Ascending aorta (tissue), 2 donors: ENCODE data around the gene PPARGC1A. TPM values are rescaled to one million over a fixed set of nuclear protein-coding genes. Genes with fewer than 3 reads are reported as not detected.

Experiments
- DNase-seq, 2 donors: peaks; one replicate each; pipeline ENCODE4 v3.0.0-alpha.2; 2019; ENCODE audit warnings: low spot score in 2 of 2
- H3K27ac ChIP-seq, 2 donors: fragments of 200-600 bp; sonication (generic); one replicate each; pipeline ENCODE4 v1.5.1; 2016 to 2017; ENCODE audit warnings: mild to moderate bottlenecking in 1 of 2
- H3K27me3 ChIP-seq: fragments of 200-600 bp; sonication (generic); one replicate; pipeline ENCODE4 v1.5.1; 2017
- H3K36me3 ChIP-seq, 2 donors: fragments of 200-600 bp; sonication (generic); one replicate each; pipeline ENCODE4 v1.5.1; 2016
- H3K4me1 ChIP-seq, 2 donors: fragments of 200-600 bp; sonication (generic); one replicate each; pipeline ENCODE4 v1.5.1; 2016 to 2017; ENCODE audit warnings: mild to moderate bottlenecking in 1 of 2
- H3K4me3 ChIP-seq, 2 donors: fragments of 200-600 bp; sonication (generic); one replicate each; pipeline ENCODE4 v1.5.1; 2016 to 2017; ENCODE audit warnings: mild to moderate bottlenecking in 1 of 2
- H3K9me3 ChIP-seq, 2 donors: fragments of 200-600 bp; sonication (generic); one replicate each; pipeline ENCODE4 v1.5.1; 2016
- intact Hi-C: fragments of 100-400 bp; cut with DNase I; formaldehyde crosslinking; loops from one replicate; pipeline ENCODE4 v1.15.1; 2023
- total RNA-seq: library from RNA; depleted of rRNA; stranded (reverse); fragments of >200 nt; gene quantifications from one replicate; pipeline ENCODE4 v1.1.0, GENCODE V29; 2016
- TF ChIP-seq, protein P1 (sequence below), 3 experiments: fragments of 200-600 bp in 2 of 3; fragments of 450-650 bp in 1 of 3; sonication (generic) in 2 of 3; IDR thresholded peaks; one replicate each; pipeline ENCODE4 v1.5.1; 2016 to 2019; ENCODE audit warnings: antibody characterized with exemption in 3 of 3, mild to moderate bottlenecking in 1 of 3, moderate library complexity in 1 of 3

Gene PPARGC1A
- total RNA-seq, 1 donor from 2014 or later: 1.7 TPM

DNA sequence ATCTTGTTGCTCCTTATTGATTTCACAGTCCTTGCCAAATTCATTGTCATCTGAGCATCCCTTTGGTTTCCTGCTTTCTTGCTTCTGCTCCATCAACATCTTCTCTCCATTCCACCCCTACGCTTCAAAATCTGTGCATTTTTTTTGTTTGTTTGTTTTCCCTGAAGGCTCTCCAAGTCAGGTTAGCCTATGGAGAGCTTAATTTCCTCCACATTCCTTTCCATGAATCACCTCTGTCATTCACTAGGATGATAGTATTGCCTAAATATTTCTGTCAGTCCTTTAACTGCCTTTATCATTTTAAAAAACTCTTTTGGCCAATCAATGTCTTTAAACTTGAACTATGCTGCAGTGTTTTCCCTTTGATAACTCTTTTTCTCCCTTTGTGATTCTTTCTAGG is 67.7 kb downstream of the PPARGC1A start:
- Histone ChIP-seq H3K27me3 (no peaks in the 10 kb centered on the region), H3K4me1 (no peaks in the 10 kb centered on the region), H3K27ac (no peak overlapping the region), H3K9me3 (no peaks in the 10 kb centered on the region), H3K36me3 (no peaks in the 10 kb centered on the region), H3K4me3 (no peak overlapping the region)
- DNase-seq: no peak
- intact Hi-C loops: no loop called here
- TF ChIP-seq, protein P1, sequence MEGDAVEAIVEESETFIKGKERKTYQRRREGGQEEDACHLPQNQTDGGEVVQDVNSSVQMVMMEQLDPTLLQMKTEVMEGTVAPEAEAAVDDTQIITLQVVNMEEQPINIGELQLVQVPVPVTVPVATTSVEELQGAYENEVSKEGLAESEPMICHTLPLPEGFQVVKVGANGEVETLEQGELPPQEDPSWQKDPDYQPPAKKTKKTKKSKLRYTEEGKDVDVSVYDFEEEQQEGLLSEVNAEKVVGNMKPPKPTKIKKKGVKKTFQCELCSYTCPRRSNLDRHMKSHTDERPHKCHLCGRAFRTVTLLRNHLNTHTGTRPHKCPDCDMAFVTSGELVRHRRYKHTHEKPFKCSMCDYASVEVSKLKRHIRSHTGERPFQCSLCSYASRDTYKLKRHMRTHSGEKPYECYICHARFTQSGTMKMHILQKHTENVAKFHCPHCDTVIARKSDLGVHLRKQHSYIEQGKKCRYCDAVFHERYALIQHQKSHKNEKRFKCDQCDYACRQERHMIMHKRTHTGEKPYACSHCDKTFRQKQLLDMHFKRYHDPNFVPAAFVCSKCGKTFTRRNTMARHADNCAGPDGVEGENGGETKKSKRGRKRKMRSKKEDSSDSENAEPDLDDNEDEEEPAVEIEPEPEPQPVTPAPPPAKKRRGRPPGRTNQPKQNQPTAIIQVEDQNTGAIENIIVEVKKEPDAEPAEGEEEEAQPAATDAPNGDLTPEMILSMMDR (IDR thresholded peaks at IDR 0.05): no peak

DNA sequence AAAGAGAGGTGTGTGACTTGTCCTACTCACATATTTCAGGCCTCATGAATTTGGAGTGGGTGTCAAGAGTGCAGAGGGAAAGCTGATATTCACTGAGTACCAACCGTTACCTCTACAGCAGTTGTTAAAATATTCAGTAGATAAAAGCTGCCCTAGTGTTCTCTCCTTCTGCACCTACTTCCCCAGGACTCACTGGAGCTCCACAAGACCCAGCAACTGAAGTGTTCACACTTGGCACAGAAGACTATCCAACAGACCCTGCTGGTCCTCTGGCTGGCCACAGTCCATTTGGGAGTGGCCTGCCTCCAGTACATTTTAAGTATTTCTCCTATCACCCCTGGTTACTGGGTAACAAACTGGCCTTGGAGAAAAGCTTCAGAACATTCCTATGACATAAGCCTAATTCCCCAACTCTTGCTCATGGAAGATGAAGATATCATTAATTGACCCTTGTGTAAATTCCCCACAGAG is 70.8 kb downstream of the PPARGC1A start:
- Histone ChIP-seq H3K27me3 (no peaks in the 10 kb centered on the region), H3K9me3 (no peaks in the 10 kb centered on the region), H3K4me3 (no peak overlapping the region), H3K36me3 (no peaks in the 10 kb centered on the region), H3K27ac (no peak overlapping the region), H3K4me1 (no peaks in the 10 kb centered on the region)
- intact Hi-C loops: no loop called here
- TF ChIP-seq, protein P1 (IDR thresholded peaks at IDR 0.05): no peak
- no peak for DNase-seq

DNA sequence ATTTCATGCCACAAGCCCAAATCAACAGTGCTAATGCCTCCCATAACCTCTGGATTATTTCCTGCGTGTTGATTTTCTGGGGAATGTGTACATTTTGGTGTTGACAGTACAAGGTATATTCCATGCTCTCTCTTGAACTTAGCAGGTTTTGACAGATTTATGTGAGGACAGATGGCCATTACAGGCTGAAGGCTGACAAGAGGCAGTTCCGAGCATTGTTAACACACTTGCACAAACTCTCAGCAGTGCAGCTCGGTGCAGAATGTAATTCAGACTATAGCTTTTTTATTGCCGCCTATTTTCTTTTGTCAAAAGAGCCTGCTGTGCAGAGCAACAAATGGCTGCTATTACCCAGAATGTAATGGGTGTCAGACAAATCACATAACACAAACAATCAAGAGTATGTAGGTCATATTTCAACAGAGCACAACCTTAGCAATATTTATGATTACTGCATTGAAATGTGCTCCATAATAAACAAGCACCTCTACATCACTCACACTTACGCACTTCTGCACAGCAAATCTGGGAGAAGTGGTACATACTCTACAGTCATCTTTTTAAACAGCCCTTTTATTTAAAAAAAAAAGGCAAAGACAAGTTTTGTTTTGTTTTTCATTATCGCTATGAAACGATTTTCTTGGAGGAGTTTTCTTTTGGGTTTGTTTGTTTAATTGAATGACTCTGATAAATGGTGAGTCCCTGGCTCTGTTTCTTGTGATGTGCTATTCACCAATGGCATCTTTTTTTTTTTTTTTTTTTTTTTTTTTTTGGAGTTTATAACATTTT is 71.6 kb downstream of the PPARGC1A start:
- no peak for DNase-seq
- H3K9me3 ChIP-seq: no peaks in the 10 kb centered on the region
- no peak overlapping the region for H3K4me3 ChIP-seq
- H3K27me3 ChIP-seq: no peaks in the 10 kb centered on the region
- TF ChIP-seq, protein P1 (IDR thresholded peaks at IDR 0.05): no peak
- H3K4me1 ChIP-seq: no peaks in the 10 kb centered on the region
- no peak overlapping the region for H3K27ac ChIP-seq
- intact Hi-C loops: no loop called here
- H3K36me3 ChIP-seq: no peaks in the 10 kb centered on the region

DNA sequence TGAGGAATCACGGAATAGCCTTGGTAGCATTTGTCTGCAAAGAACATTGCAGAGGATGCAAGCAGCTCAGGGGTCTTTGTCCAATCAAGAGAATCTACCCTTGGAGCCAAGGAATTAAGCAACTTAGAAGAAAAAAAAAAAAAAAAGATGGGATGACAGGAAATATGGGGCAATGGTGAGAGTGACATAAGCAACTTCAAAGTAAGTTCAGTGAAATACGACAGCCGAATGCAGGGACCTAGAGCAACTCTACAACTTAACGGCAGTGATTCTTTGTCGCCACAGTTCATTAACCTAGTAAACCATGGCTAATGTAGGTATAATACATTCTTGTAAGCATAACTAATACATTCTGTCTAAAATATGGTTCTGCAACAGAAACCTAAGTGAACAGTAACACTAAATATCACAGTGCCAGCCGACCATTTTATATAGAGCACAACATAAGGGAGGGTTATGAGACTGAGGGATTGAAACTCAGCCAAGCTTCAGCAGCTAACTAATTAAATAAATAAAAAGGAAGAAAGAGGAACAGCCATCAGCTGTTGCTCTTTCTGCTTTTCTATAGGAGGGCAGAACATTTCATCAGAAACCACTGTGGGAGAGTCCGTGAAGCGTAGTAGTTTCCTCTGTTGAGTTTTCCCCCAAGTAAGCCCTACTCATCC is 74.7 kb downstream of the PPARGC1A start:
- no peak overlapping the region for H3K4me3 ChIP-seq

DNA sequence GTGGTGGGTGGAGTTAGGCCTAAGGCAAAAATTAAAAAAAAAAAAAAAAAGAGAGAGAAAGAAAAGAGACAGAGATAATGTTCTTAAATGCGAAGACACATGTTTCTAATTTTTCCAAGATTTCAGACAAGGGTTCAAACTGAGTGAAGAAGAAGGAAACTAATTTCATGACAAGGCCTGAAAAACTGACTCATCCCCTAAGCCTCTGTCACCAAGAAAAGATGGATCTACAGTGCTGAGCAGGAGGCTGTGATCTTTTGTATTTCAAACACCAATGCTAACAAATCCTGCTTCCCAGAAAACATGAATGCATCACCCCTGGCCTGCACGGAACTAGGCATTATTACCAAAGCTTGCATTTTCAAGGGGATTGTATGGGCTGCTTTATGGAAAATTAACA is 75.3 kb downstream of the PPARGC1A start:
- Histone ChIP-seq H3K4me1 (no peaks in the 10 kb centered on the region), H3K9me3 (no peaks in the 10 kb centered on the region), H3K27ac (no peak overlapping the region), H3K27me3 (no peaks in the 10 kb centered on the region), H3K36me3 (no peaks in the 10 kb centered on the region), H3K4me3 (no peak overlapping the region)
- intact Hi-C loops: no loop called here
- TF ChIP-seq, protein P1 (IDR thresholded peaks at IDR 0.05): no peak
- no peak for DNase-seq

More for the DNA sequence above, 74.7 kb downstream of the PPARGC1A start:
- Histone ChIP-seq H3K36me3 (no peaks in the 10 kb centered on the region), H3K4me1 (no peaks in the 10 kb centered on the region), H3K27ac (no peak overlapping the region), H3K27me3 (no peaks in the 10 kb centered on the region), H3K9me3 (no peaks in the 10 kb centered on the region)
- intact Hi-C loops: no loop called here
- DNase-seq: no peak
- TF ChIP-seq, protein P1 (IDR thresholded peaks at IDR 0.05): no peak
